OCI-LY3 (cell line): ENCODE measurements around the gene HNRNPUL1.
A peak's percentile ranks its signal among the peaks of the same experiment; 100 is the strongest.
"Not testable (repeated sequence)": the region's sequence is repeated elsewhere in the genome, so short reads cannot be mapped to it uniquely, and the experiment has no call there.

Source experiments
- H2AFZ ChIP-seq: fragments of 200-600, 300-600 bp; shearing (Covaris generic); 2 replicates; pipeline ENCODE4 v1.6.0; 2014; ENCODE audit warnings: antibody characterized with exemption, low read depth, low read length
- H3K27ac ChIP-seq: fragments of 200-600, 300-600 bp; sonication (generic); 2 replicates; pipeline ENCODE4 v1.5.1; 2014; ENCODE audit warnings: mild to moderate bottlenecking, low read length, moderate library complexity, mixed read lengths
- H3K27me3 ChIP-seq: fragments of 200-600, 300-600 bp; sonication (generic); 2 replicates; pipeline ENCODE4 v1.6.1; 2014; ENCODE audit warnings: low read depth, low read length, mixed read lengths
- H3K36me3 ChIP-seq: fragments of 200-600, 300-600 bp; sonication (generic); replicated peaks from 2 replicates; pipeline ENCODE3; 2014; ENCODE audit warnings: low read depth, low read length, mixed read lengths
- H3K4me1 ChIP-seq: fragments of 300-600, 200-600 bp; sonication (generic); 2 replicates; pipeline ENCODE4 v1.6.1; 2014; ENCODE audit warnings: low read length, mixed read lengths
- H3K4me2 ChIP-seq: fragments of 200-600, 300-600 bp; sonication (generic); 2 replicates; pipeline ENCODE4 v1.6.1; 2014; ENCODE audit warnings: low read length, mixed read lengths
- H3K4me3 ChIP-seq: fragments of 300-600, 200-600 bp; sonication (generic); 2 replicates; pipeline ENCODE4 v1.5.1; 2014; ENCODE audit warnings: antibody characterized with exemption, mild to moderate bottlenecking, low read length, moderate library complexity
- H3K79me2 ChIP-seq: fragments of 300-600, 200-600 bp; shearing (Covaris generic); 2 replicates; pipeline ENCODE4 v1.6.1; 2014; ENCODE audit warnings: mild to moderate bottlenecking, low read length, mixed read lengths
- H3K9ac ChIP-seq: fragments of 300-600, 200-600 bp; shearing (Covaris generic); 2 replicates; pipeline ENCODE4 v1.6.0; 2014; ENCODE audit warnings: mild to moderate bottlenecking, low read length, moderate library complexity
- H3K9me3 ChIP-seq: fragments of 200-600, 300-600 bp; shearing (Covaris generic); 2 replicates; pipeline ENCODE4 v1.6.1; 2014; ENCODE audit warnings: low read length, mixed read lengths; ENCODE audit not compliant: insufficient read depth
- H4K20me1 ChIP-seq: fragments of 200-600, 300-600 bp; sonication (generic); 2 replicates; pipeline ENCODE4 v1.6.1; 2016; ENCODE audit warnings: low read length, mixed read lengths; ENCODE audit not compliant: insufficient read depth
- CTCF ChIP-seq: fragments of 200-600, 300-600 bp; sonication (generic); IDR thresholded peaks from 2 replicates; pipeline ENCODE4 v1.5.1; 2014; ENCODE audit warnings: antibody characterized with exemption, low read length, low read depth
- EZH2phosphoT487 ChIP-seq: fragments of 200-600 bp; shearing (Covaris generic); IDR thresholded peaks from 2 replicates; pipeline ENCODE4 v1.6.1; 2018; ENCODE audit warnings: antibody characterized with exemption, mixed run types, low read depth

HNRNPUL1 gene

GRCh38 chr19:41344162-41344561 is 80.0 kb downstream of the HNRNPUL1 start:
- Histone ChIP-seq H3K36me3 (peaks cover 57% of the 10 kb centered on the region), H3K4me1 (peaks cover 3% of the 10 kb centered on the region; the same call in 1 of the 2 replicates), H3K27me3 (no peaks in the 10 kb centered on the region), H2AFZ (no peak overlapping the region), H3K27ac (no peak overlapping the region), H3K79me2 (peaks cover 66% of the 10 kb centered on the region), H3K9ac (no peak overlapping the region), H4K20me1 (peaks cover 31% of the 10 kb centered on the region), H3K4me3 (no peak overlapping the region), H3K9me3 (no peaks in the 10 kb centered on the region), H3K4me2 (no peak overlapping the region)
- TF ChIP-seq EZH2phosphoT487 (no peak), CTCF (no peak)

GRCh38 chr19:41346916-41347315 is 82.7 kb downstream of the HNRNPUL1 start:
- H3K27me3 ChIP-seq, H3K4me3 ChIP-seq, H3K9ac ChIP-seq, H3K27ac ChIP-seq, H3K4me2 ChIP-seq, H2AFZ ChIP-seq, H3K9me3 ChIP-seq: not testable (repeated sequence)
- Histone ChIP-seq H3K79me2 (peaks cover 75% of the 10 kb centered on the region), H3K4me1 (peaks cover 14% of the 10 kb centered on the region), H4K20me1 (peaks cover 47% of the 10 kb centered on the region), H3K36me3 (peaks cover 55% of the 10 kb centered on the region)

GRCh38 chr19:41350735-41351338 is 86.7 kb downstream of the HNRNPUL1 start:
- H3K4me3 ChIP-seq: peak overlapping the region; percentile 92
- peaks cover 72% of the 10 kb centered on the region for H3K79me2 ChIP-seq
- no peak overlapping the region for H2AFZ ChIP-seq
- H3K4me2 ChIP-seq: peak overlapping the region; percentile 69
- H3K9me3 ChIP-seq: no peaks in the 10 kb centered on the region
- peaks cover 33% of the 10 kb centered on the region for H3K36me3 ChIP-seq
- H3K27ac ChIP-seq: peak overlapping the region; percentile 72
- no peaks in the 10 kb centered on the region for H3K27me3 ChIP-seq
- H3K9ac ChIP-seq: peak overlapping the region; percentile 98
- H4K20me1 ChIP-seq: peaks cover 36% of the 10 kb centered on the region
- TF ChIP-seq CTCF (no peak), EZH2phosphoT487 (no peak)
- H3K4me1 ChIP-seq: peaks cover 18% of the 10 kb centered on the region

- peaks cover 18% of the 10 kb centered on the region for H3K4me1 ChIP-seq
- peaks cover 64% of the 10 kb centered on the region for H3K79me2 ChIP-seq
- H3K4me3 ChIP-seq: peak overlapping the region; percentile 92
- H4K20me1 ChIP-seq: peaks cover 30% of the 10 kb centered on the region
- peak overlapping the region; percentile 69 for H3K4me2 ChIP-seq
- H3K27ac ChIP-seq: peak overlapping the region; percentile 72
- H3K9ac ChIP-seq: peak overlapping the region; percentile 98
- no peak overlapping the region for H2AFZ ChIP-seq
- H3K9me3 ChIP-seq: no peaks in the 10 kb centered on the region
- H3K27me3 ChIP-seq: no peaks in the 10 kb centered on the region
- no peak for TF ChIP-seq EZH2phosphoT487
- peaks cover 28% of the 10 kb centered on the region for H3K36me3 ChIP-seq
These were observed 87.4 kb downstream of the HNRNPUL1 start for GRCh38 chr19:41351339-41352245.

GRCh38 chr19:41352279-41352608 is 88.1 kb downstream of the HNRNPUL1 start:
- peak overlapping the region; percentile 92 for H3K4me3 ChIP-seq
- no peaks in the 10 kb centered on the region for H3K27me3 ChIP-seq
- peaks cover 20% of the 10 kb centered on the region for H3K4me1 ChIP-seq
- TF ChIP-seq EZH2phosphoT487 (no peak), CTCF (no peak)
- peak overlapping the region; percentile 98 for H3K9ac ChIP-seq
- no peak overlapping the region for H2AFZ ChIP-seq
- peaks cover 30% of the 10 kb centered on the region for H4K20me1 ChIP-seq
- no peaks in the 10 kb centered on the region for H3K9me3 ChIP-seq
- H3K36me3 ChIP-seq: peaks cover 27% of the 10 kb centered on the region
- peaks cover 59% of the 10 kb centered on the region for H3K79me2 ChIP-seq
- peak overlapping the region; percentile 72 for H3K27ac ChIP-seq
- H3K4me2 ChIP-seq: peak overlapping the region; percentile 69
